H1 (cell line): ENCODE measurements around the gene TMEM150A. TPM values are rescaled to one million over a fixed set of nuclear protein-coding genes. Genes with fewer than 3 reads are reported as not detected.
"Not testable (repeated sequence)": the region's sequence is repeated elsewhere in the genome, so short reads cannot be mapped to it uniquely, and the experiment has no call there.

Source experiments
- CTCF ChIA-PET: fragments of 300-600 bp; sonication (Branson Sonifier 250); formaldehyde crosslinking; loops from one replicate; lab custom pipeline; 2021; ENCODE audit not compliant: partially characterized antibody; lab: Charles Lee
- POLR2A ChIA-PET: fragments of 300-600 bp; sonication (Branson Sonifier 250); formaldehyde crosslinking; loops from one replicate; lab custom pipeline; 2021; ENCODE audit warnings: inconsistent platforms; ENCODE audit not compliant: partially characterized antibody; lab: Charles Lee
- DNase-seq, 2 experiments: peaks; one replicate each; pipeline versions ENCODE4 v3.0.0 to v3.0.0-alpha.2; 2010 to 2022; ENCODE audit warnings: low spot score in 2 of 2, low read depth in 1 of 2, mixed read lengths in 1 of 2
- FAIRE-seq: peaks from 2 replicates; lab custom pipeline; 2011; peaks lifted over from hg19 to GRCh38; lab: Jason Lieb, UNC
- H2AFZ ChIP-seq: 2 replicates; pipeline ENCODE4 v1.8.1; 2012; ENCODE audit warnings: low read length, inconsistent platforms
- H2AK5ac ChIP-seq: 2 replicates; pipeline ENCODE4 v1.6.1; 2013; ENCODE audit warnings: low read depth, low read length
- H2BK120ac ChIP-seq: replicated peaks from 2 replicates; pipeline ENCODE3; 2013; ENCODE audit warnings: low read depth, low read length, inconsistent platforms
- H2BK12ac ChIP-seq: 2 replicates; pipeline ENCODE4 v1.6.1; 2013; ENCODE audit warnings: low read depth, low read length
- H2BK15ac ChIP-seq: 2 replicates; pipeline ENCODE4 v1.6.1; 2013; ENCODE audit warnings: low read length
- H2BK20ac ChIP-seq: 2 replicates; pipeline ENCODE4 v1.6.1; 2013; ENCODE audit warnings: low read length
- H2BK5ac ChIP-seq: 2 replicates; pipeline ENCODE4 v1.6.1; 2013; ENCODE audit warnings: low read depth, low read length
- H3K14ac ChIP-seq: 2 replicates; pipeline ENCODE4 v1.6.1; 2013; ENCODE audit warnings: inconsistent platforms; ENCODE audit not compliant: insufficient read length
- H3K18ac ChIP-seq: 2 replicates; pipeline ENCODE4 v1.6.1; 2013; ENCODE audit warnings: low read length; ENCODE audit errors: extremely low read depth
- H3K23ac ChIP-seq: 2 replicates; pipeline ENCODE4 v1.6.1; 2013; ENCODE audit warnings: inconsistent platforms; ENCODE audit not compliant: insufficient read length
- H3K23me2 ChIP-seq: 2 replicates; pipeline ENCODE4 v1.6.1; 2013; ENCODE audit warnings: low read depth, low read length
- H3K27ac ChIP-seq: 2 replicates; pipeline ENCODE4 v1.6.1; 2011; ENCODE audit warnings: low read depth, low read length, inconsistent platforms
- H3K27me3 ChIP-seq, 4 experiments: replicated peaks in 1 of 4; 1 replicate in 1 of 4; 2 replicates in 3 of 4; pipeline versions ENCODE4 v1.6.1 to v1.8.1; 2011 to 2013; ENCODE audit warnings: low read length in 3 of 4, mild to moderate bottlenecking in 3 of 4, inconsistent platforms in 2 of 4, mixed read lengths in 2 of 4, moderate library complexity in 1 of 4; ENCODE audit not compliant: control insufficient read depth in 3 of 4, insufficient read depth in 3 of 4; ENCODE audit errors: extremely low read depth in 1 of 4
- H3K36me3 ChIP-seq, 4 experiments: 2 replicates each; pipeline versions ENCODE4 v1.6.1 to v1.8.1; 2011 to 2013; ENCODE audit warnings: mild to moderate bottlenecking in 4 of 4, low read length in 3 of 4, moderate library complexity in 2 of 4, control low read depth in 1 of 4, inconsistent platforms in 1 of 4; ENCODE audit not compliant: insufficient read depth in 4 of 4, control insufficient read depth in 2 of 4
- H3K4ac ChIP-seq: replicated peaks from 2 replicates; pipeline ENCODE3; 2013; ENCODE audit warnings: low read length, low read depth, mixed read lengths, inconsistent platforms; ENCODE audit not compliant: insufficient read length
- H3K4me1 ChIP-seq, 4 experiments: replicated peaks in 1 of 4; 1 replicate in 1 of 4; 2 replicates in 3 of 4; pipeline versions ENCODE4 v1.6.1 to v1.8.1; 2011 to 2013; ENCODE audit warnings: low read length in 3 of 4, inconsistent platforms in 2 of 4, mixed read lengths in 1 of 4; ENCODE audit not compliant: insufficient read depth in 4 of 4, control insufficient read depth in 3 of 4
- H3K4me2 ChIP-seq, 2 experiments: 2 replicates each; pipeline versions ENCODE4 v1.6.1 to v1.8.1; 2011 to 2013; ENCODE audit warnings: low read depth in 2 of 2, low read length in 2 of 2, control low read depth in 1 of 2, inconsistent platforms in 1 of 2, mild to moderate bottlenecking in 1 of 2; ENCODE audit not compliant: insufficient read depth in 1 of 2
- H3K4me3 ChIP-seq, 4 experiments: fragments of 200-600, 300-600 bp in 1 of 4; sonication (generic), shearing (Covaris generic), sonication (Bioruptor Twin) in 1 of 4; 2 replicates each; pipeline versions ENCODE4 v1.5.1 to v1.8.1; 2011 to 2016; ENCODE audit warnings: low read length in 4 of 4, low read depth in 3 of 4, control low read depth in 2 of 4, inconsistent platforms in 2 of 4, mild to moderate bottlenecking in 2 of 4, mixed read lengths in 1 of 4, moderate library complexity in 1 of 4; ENCODE audit not compliant: insufficient read depth in 2 of 4; ENCODE audit errors: extremely low read depth in 1 of 4
- H3K56ac ChIP-seq: replicated peaks from 2 replicates; pipeline ENCODE3; 2013; ENCODE audit warnings: low read depth, mild to moderate bottlenecking, mixed read lengths, low read length, inconsistent platforms; ENCODE audit not compliant: insufficient read length
- H3K79me1 ChIP-seq: 2 replicates; pipeline ENCODE4 v1.6.1; 2013; ENCODE audit warnings: low read depth, low read length, control low read depth
- H3K79me2 ChIP-seq, 2 experiments: 2 replicates each; pipeline versions ENCODE4 v1.6.1 to v1.8.1; 2012 to 2013; ENCODE audit warnings: low read length in 2 of 2, mild to moderate bottlenecking in 2 of 2, inconsistent platforms in 1 of 2; ENCODE audit not compliant: insufficient read depth in 2 of 2, control insufficient read depth in 1 of 2
- H3K9ac ChIP-seq, 4 experiments: replicated peaks in 1 of 4; 1 replicate in 1 of 4; 2 replicates in 3 of 4; pipeline versions ENCODE4 v1.6.1 to v1.8.1; 2011 to 2013; ENCODE audit warnings: low read depth in 3 of 4, low read length in 3 of 4, control low read depth in 2 of 4, mild to moderate bottlenecking in 2 of 4, moderate library complexity in 2 of 4, inconsistent platforms in 1 of 4; ENCODE audit errors: extremely low read depth in 1 of 4
- H3K9me3 ChIP-seq, 2 experiments: 2 replicates each; pipeline versions ENCODE4 v1.6.1 to v1.8.1; 2012 to 2013; ENCODE audit warnings: mild to moderate bottlenecking in 2 of 2, moderate library complexity in 2 of 2, control low read depth in 1 of 2, inconsistent platforms in 1 of 2, low read depth in 1 of 2, low read length in 1 of 2, mixed read lengths in 1 of 2; ENCODE audit not compliant: insufficient read depth in 2 of 2
- H4K20me1 ChIP-seq, 2 experiments: replicated peaks in 1 of 2; 2 replicates each; pipeline versions ENCODE3 to v1.8.1; 2011 to 2013; ENCODE audit warnings: inconsistent platforms in 2 of 2, low read length in 2 of 2, mild to moderate bottlenecking in 1 of 2; ENCODE audit not compliant: insufficient read depth in 2 of 2, control insufficient read depth in 1 of 2
- H4K5ac ChIP-seq: 2 replicates; pipeline ENCODE4 v1.6.1; 2013; ENCODE audit warnings: low read length, low read depth, mixed read lengths, inconsistent platforms; ENCODE audit not compliant: insufficient read length
- H4K8ac ChIP-seq: 2 replicates; pipeline ENCODE4 v1.8.0; 2013; ENCODE audit warnings: mild to moderate bottlenecking, moderate library complexity, low read length, inconsistent platforms; ENCODE audit not compliant: insufficient read depth; ENCODE audit errors: extremely low read depth
- H4K91ac ChIP-seq: replicated peaks from 2 replicates; pipeline ENCODE3; 2013; ENCODE audit warnings: low read length, mixed read lengths, inconsistent platforms; ENCODE audit not compliant: insufficient read length
- FOSL1 ChIP-seq: IDR thresholded peaks from 2 replicates; pipeline ENCODE4 v1.6.1; 2011; ENCODE audit warnings: mild to moderate bottlenecking, low read depth, low read length, moderate library complexity; ENCODE audit not compliant: insufficient read depth
- WGBS, 2 experiments: shearing (Covaris generic) in 1 of 2; methylation state at CpG; one replicate each; pipeline versions ENCODE4 v1.1.6 to v1.1.7; 2013 to 2015; ENCODE audit warnings: low lambda C conversion rate in 2 of 2, mixed read lengths in 2 of 2, inconsistent platforms in 1 of 2, low coverage in 1 of 2, missing lambda C conversion rate in 1 of 2; ENCODE audit not compliant: insufficient replicate concordance in 2 of 2, insufficient coverage in 1 of 2, insufficient read length in 1 of 2; ENCODE audit errors: extremely low coverage in 1 of 2, missing lambda C conversion rate in 1 of 2; 5-methylcytosine and 5-hydroxymethylcytosine counted together
- polyA plus RNA-seq, 7 experiments: library from polyadenylated mRNA; depleted of rRNA in 3 of 7; stranded (reverse) in 5 of 7; unstranded in 2 of 7; fragments of >200 nt in 5 of 7; fragments of 200-250 nt in 2 of 7; gene quantifications; 1 replicate in 5 of 7; 2 replicates in 1 of 7; 4 replicates in 1 of 7; pipeline versions ENCODE4 v1.2.1 to v1.2.3, GENCODE V29; 2011 to 2013; ENCODE audit warnings: missing spikeins in 2 of 7, mixed read lengths in 2 of 7
- total RNA-seq: library from RNA; stranded (reverse); fragmentation: NEBNext Ultra II Directional; extraction: Animal tissue kit (Norgen Biotek cat#: 25700); gene quantifications from 2 replicates; pipeline ENCODE4 v1.2.1, GENCODE V29; 2021
- TF ChIP-seq, protein P1 (sequence below): IDR thresholded peaks from 2 replicates; pipeline ENCODE4 v1.6.1; 2011; ENCODE audit warnings: low read depth, mild to moderate bottlenecking, low read length; ENCODE audit not compliant: insufficient read depth

TMEM150A gene
- total and polyA plus RNA-seq, 2 of the 8 experiments (the other 6 are each of a cell fraction or from before 2014, with no cell fraction given), result 19.8 to 29.9 TPM

DNA sequence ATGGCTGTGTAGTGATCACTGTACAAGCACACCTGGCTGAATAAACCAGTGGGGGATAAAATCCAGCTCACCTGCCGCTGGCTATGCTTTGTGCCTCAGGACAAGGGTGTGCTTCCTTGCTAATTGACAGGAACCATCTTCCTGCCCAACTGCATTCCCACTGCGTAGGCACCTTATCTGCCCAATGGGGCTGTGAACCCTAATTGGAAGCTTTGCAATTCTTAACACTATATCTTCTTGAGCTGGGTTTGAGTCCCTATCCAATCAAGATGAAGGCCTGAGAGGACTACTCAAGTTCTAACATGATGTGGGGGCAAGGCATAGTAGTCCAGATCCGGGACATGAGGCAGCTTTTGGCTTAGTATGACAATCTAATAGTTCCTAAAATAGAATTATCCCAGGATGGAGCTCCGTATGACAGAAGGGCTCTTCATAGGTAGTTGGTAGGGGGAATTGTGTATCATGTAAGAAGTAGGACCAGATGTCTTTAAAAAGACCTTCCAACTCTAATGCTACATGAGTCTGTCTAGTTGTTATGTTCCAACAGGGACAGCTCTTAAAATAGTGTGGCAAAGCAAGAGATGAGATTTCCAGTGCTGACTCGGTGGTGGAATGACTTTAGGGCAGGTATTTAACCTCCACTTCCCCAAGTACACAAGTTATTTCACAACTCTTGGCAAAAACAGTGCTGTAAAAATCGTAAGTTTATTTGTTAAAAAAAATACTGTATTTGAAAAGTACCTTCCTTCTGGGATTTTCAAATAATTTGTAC is 2.3 kb upstream of the TMEM150A start (continued):
- TF ChIP-seq, protein P1, sequence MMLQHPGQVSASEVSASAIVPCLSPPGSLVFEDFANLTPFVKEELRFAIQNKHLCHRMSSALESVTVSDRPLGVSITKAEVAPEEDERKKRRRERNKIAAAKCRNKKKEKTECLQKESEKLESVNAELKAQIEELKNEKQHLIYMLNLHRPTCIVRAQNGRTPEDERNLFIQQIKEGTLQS, result no peak
- TF ChIP-seq FOSL1, result no peak
- TF ChIP-seq, all 59 proteins: peak for 2

DNA sequence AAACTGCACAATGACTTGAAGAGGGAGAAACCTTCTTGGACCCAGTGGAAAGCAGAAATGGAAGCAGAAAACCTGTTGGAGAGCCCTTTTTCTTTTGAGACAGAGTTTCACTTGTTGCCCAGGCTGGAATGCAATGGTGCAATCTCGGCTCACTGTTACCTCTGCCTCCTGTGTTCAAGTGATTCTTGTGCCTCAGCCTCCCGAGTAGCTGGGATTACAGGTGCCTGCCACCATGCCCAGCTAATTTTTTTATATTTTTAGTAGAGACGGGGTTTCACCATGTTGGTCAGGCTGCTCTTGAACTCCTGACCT is 1.6 kb upstream of the TMEM150A start:
- not testable (repeated sequence) for H2AFZ ChIP-seq, H4K91ac ChIP-seq, H3K14ac ChIP-seq, H3K9ac ChIP-seq, H3K23ac ChIP-seq, H2BK120ac ChIP-seq, H3K4me1 ChIP-seq, H3K27ac ChIP-seq, H2BK15ac ChIP-seq, H4K5ac ChIP-seq, H2AK5ac ChIP-seq, FAIRE-seq, H3K9me3 ChIP-seq, H3K56ac ChIP-seq, H4K8ac ChIP-seq, H3K18ac ChIP-seq, H2BK12ac ChIP-seq, H3K4ac ChIP-seq, H3K79me2 ChIP-seq, H2BK20ac ChIP-seq, DNase-seq, H3K27me3 ChIP-seq, H2BK5ac ChIP-seq, H3K79me1 ChIP-seq
- Histone ChIP-seq H3K4me2 (peak overlapping the region; percentile 35 to 89; a peak in 2 of 4 replicates), H3K36me3 (peaks cover 3 to 21% (median 9%) of the 10 kb centered on the region in 4 experiments; a peak in 5 of 8 replicates), H3K23me2 (peaks cover 12% of the 10 kb centered on the region), H4K20me1 (peaks cover 0 to 10% of the 10 kb centered on the region in 2 experiments), H3K4me3 (peak overlapping the region in 1 of 4 experiments; percentile 86; a peak in 2 of 8 replicates)
- ChIA-PET POLR2A (interaction anchor here (0.6 to 7.9 kb wide), 13 partner anchors 8 to 184 kb away, joined by 3 to 95 read pairs (median 7); partner anchors contain the start of genes C2orf68, GGCX, MAT2A and RNF181), CTCF (interaction anchor here (0.9 to 1.8 kb wide), 5 partner anchors 10 to 61 kb away, joined by 3 to 4 read pairs (median 3); no protein-coding TSS in a partner anchor)
- 85% methylated on average over 3 of the region's 3 CpGs; no CpG with 5 or more reads in 1 of the 2 experiments for WGBS, 2 experiments
